H9 (cell line): ENCODE measurements around the gene CDH13. TPM values are rescaled to one million over a fixed set of nuclear protein-coding genes. Genes with fewer than 3 reads are reported as not detected.

ENCODE experiments used
- DNase-seq: peaks from one replicate; pipeline ENCODE4 v3.0.0-alpha.2; 2017
- H2AFZ ChIP-seq: one replicate; pipeline ENCODE4 v1.6.1; 2013; ENCODE audit warnings: mild to moderate bottlenecking, low read length, control low read depth, moderate library complexity
- H2AK5ac ChIP-seq: 2 replicates; pipeline ENCODE4 v1.6.1; 2013; ENCODE audit warnings: low read length, control low read depth, mixed read lengths; ENCODE audit not compliant: insufficient read length
- H2BK120ac ChIP-seq: one replicate; pipeline ENCODE4 v1.6.1; 2013; ENCODE audit warnings: low read depth, mild to moderate bottlenecking, low read length, control low read depth, inconsistent platforms; ENCODE audit not compliant: poor library complexity, severe bottlenecking
- H2BK12ac ChIP-seq: 2 replicates; pipeline ENCODE4 v1.6.1; 2013; ENCODE audit warnings: low read length, control low read depth, mixed read lengths, low read depth; ENCODE audit not compliant: insufficient read length
- H2BK15ac ChIP-seq: 2 replicates; pipeline ENCODE4 v1.6.1; 2013; ENCODE audit warnings: low read depth, low read length, control low read depth
- H2BK20ac ChIP-seq: one replicate; pipeline ENCODE4 v1.6.1; 2013; ENCODE audit warnings: low read depth, mild to moderate bottlenecking, low read length, control low read depth, inconsistent platforms; ENCODE audit not compliant: poor library complexity, severe bottlenecking
- H2BK5ac ChIP-seq: 2 replicates; pipeline ENCODE4 v1.6.1; 2013; ENCODE audit warnings: low read length, control low read depth, mixed read lengths; ENCODE audit not compliant: insufficient read length
- H3K14ac ChIP-seq: 2 replicates; pipeline ENCODE4 v1.6.1; 2013; ENCODE audit warnings: low read length, control low read depth; ENCODE audit not compliant: insufficient read depth
- H3K18ac ChIP-seq: 2 replicates; pipeline ENCODE4 v1.6.1; 2013; ENCODE audit warnings: low read depth, mild to moderate bottlenecking, mixed read lengths, low read length, control low read depth; ENCODE audit not compliant: insufficient read length
- H3K23ac ChIP-seq: 2 replicates; pipeline ENCODE4 v1.6.1; 2013; ENCODE audit warnings: low read length, control low read depth, mixed read lengths, low read depth; ENCODE audit not compliant: insufficient read length
- H3K23me2 ChIP-seq: 2 replicates; pipeline ENCODE4 v1.6.1; 2013; ENCODE audit warnings: low read depth, mild to moderate bottlenecking, mixed read lengths, low read length, control low read depth; ENCODE audit not compliant: insufficient read length, poor library complexity, severe bottlenecking
- H3K27ac ChIP-seq: 2 replicates; pipeline ENCODE4 v1.5.1; 2013; ENCODE audit warnings: low read length, control low read depth, mixed read lengths, low read depth; ENCODE audit not compliant: insufficient read length
- H3K27me3 ChIP-seq: 2 replicates; pipeline ENCODE4 v1.6.1; 2013; ENCODE audit warnings: low read length, control low read depth, inconsistent platforms; ENCODE audit not compliant: insufficient read depth
- H3K4ac ChIP-seq: 2 replicates; pipeline ENCODE4 v1.6.1; 2013; ENCODE audit warnings: low read depth, mild to moderate bottlenecking, control low read depth, inconsistent platforms, low read length, moderate library complexity
- H3K4me1 ChIP-seq: 2 replicates; pipeline ENCODE4 v1.6.1; 2013; ENCODE audit warnings: low read length, control low read depth, inconsistent platforms; ENCODE audit not compliant: insufficient read depth
- H3K4me2 ChIP-seq: 2 replicates; pipeline ENCODE4 v1.6.1; 2013; ENCODE audit warnings: low read length, control low read depth, mixed read lengths; ENCODE audit not compliant: insufficient read length, insufficient read depth
- H3K56ac ChIP-seq: 2 replicates; pipeline ENCODE4 v1.6.1; 2013; ENCODE audit warnings: low read depth, mild to moderate bottlenecking, mixed read lengths, low read length, control low read depth; ENCODE audit not compliant: insufficient read length
- H3K79me1 ChIP-seq: 2 replicates; pipeline ENCODE4 v1.6.1; 2013; ENCODE audit warnings: low read depth, mild to moderate bottlenecking, moderate library complexity, low read length, control low read depth, inconsistent platforms; ENCODE audit not compliant: insufficient read depth, poor library complexity, severe bottlenecking
- H3K79me2 ChIP-seq: 2 replicates; pipeline ENCODE4 v1.6.1; 2013; ENCODE audit warnings: low read length, control low read depth, inconsistent platforms; ENCODE audit not compliant: insufficient read depth
- H3K9ac ChIP-seq: 2 replicates; pipeline ENCODE4 v1.6.1; 2013; ENCODE audit warnings: low read length, control low read depth, mixed read lengths; ENCODE audit not compliant: insufficient read length; ENCODE audit errors: extremely low read depth
- H3K9me3 ChIP-seq: one replicate; pipeline ENCODE4 v1.6.1; 2013; ENCODE audit warnings: low read depth, low read length, inconsistent platforms; ENCODE audit not compliant: control insufficient read depth
- H3T11ph ChIP-seq: one replicate; pipeline ENCODE4 v1.6.1; 2013; ENCODE audit warnings: mild to moderate bottlenecking, low read length, control low read depth, inconsistent platforms
- H4K20me1 ChIP-seq: one replicate; pipeline ENCODE4 v1.6.1; 2013; ENCODE audit not compliant: control insufficient read depth, insufficient read length, insufficient read depth
- H4K5ac ChIP-seq: 2 replicates; pipeline ENCODE4 v1.6.1; 2013; ENCODE audit warnings: low read depth, mild to moderate bottlenecking, mixed read lengths, low read length, control low read depth; ENCODE audit not compliant: insufficient read length
- H4K8ac ChIP-seq: replicated peaks from 2 replicates; pipeline ENCODE4 v1.6.1; 2013; ENCODE audit warnings: low read length, control low read depth, mixed read lengths, low read depth; ENCODE audit not compliant: insufficient read length
- H4K91ac ChIP-seq: 2 replicates; pipeline ENCODE4 v1.6.1; 2013; ENCODE audit warnings: low read depth, mild to moderate bottlenecking, moderate library complexity, mixed read lengths, low read length, control low read depth; ENCODE audit not compliant: insufficient read length
- H3K27ac Mint-ChIP-seq, 3 experiments: 2 replicates in 2 of 3; 3 replicates in 1 of 3; pipeline ENCODE4 v1.8.0; 2020 to 2021; ENCODE audit warnings: mixed read lengths in 3 of 3, mild to moderate bottlenecking in 1 of 3, moderate library complexity in 1 of 3
- H3K27me3 Mint-ChIP-seq: 2 replicates; pipeline ENCODE4 v1.8.0; 2021; ENCODE audit warnings: low read depth, mild to moderate bottlenecking, moderate library complexity, mixed read lengths
- H3K36me3 Mint-ChIP-seq, 3 experiments: 2 replicates in 2 of 3; 3 replicates in 1 of 3; pipeline ENCODE4 v1.8.0; 2020 to 2021; ENCODE audit warnings: low read depth in 3 of 3, mixed read lengths in 3 of 3; ENCODE audit not compliant: insufficient read depth in 1 of 3
- H3K4me1 Mint-ChIP-seq, 2 experiments: 2 replicates each; pipeline ENCODE4 v1.8.0; 2020; ENCODE audit warnings: mixed read lengths in 2 of 2
- H3K4me3 Mint-ChIP-seq, 2 experiments: 2 replicates in 1 of 2; 3 replicates in 1 of 2; pipeline ENCODE4 v1.8.0; 2020 to 2021; ENCODE audit warnings: mild to moderate bottlenecking in 2 of 2, mixed read lengths in 2 of 2, moderate library complexity in 1 of 2
- H3K9me3 Mint-ChIP-seq, 2 experiments: 2 replicates in 1 of 2; 3 replicates in 1 of 2; pipeline ENCODE4 v1.8.0; 2020; ENCODE audit warnings: mild to moderate bottlenecking in 2 of 2, mixed read lengths in 2 of 2, moderate library complexity in 1 of 2
- WGBS: extraction: QIAGEN DNeasy Blood & Tissue Kit; methylation state at CpG from one replicate; pipeline ENCODE4 v1.1.7; 2013; ENCODE audit warnings: missing lambda C conversion rate, low lambda C conversion rate, mixed read lengths; ENCODE audit not compliant: insufficient read length; ENCODE audit errors: extremely low coverage; 5-methylcytosine and 5-hydroxymethylcytosine counted together
- total RNA-seq: library from RNA; stranded (reverse); gene quantifications from 2 replicates; pipeline ENCODE4 v1.2.1, GENCODE V29; 2021
- TF ChIP-seq, protein P1 (sequence below): fragments of 200-600 bp; sonication (generic); conservative IDR thresholded peaks from 3 replicates; pipeline ENCODE4 v1.8.0; 2021; ENCODE audit warnings: antibody characterized with exemption, mild to moderate bottlenecking

Gene CDH13
- total RNA-seq, 1 experiment from 2014 or later = 1.5 TPM

DNA sequence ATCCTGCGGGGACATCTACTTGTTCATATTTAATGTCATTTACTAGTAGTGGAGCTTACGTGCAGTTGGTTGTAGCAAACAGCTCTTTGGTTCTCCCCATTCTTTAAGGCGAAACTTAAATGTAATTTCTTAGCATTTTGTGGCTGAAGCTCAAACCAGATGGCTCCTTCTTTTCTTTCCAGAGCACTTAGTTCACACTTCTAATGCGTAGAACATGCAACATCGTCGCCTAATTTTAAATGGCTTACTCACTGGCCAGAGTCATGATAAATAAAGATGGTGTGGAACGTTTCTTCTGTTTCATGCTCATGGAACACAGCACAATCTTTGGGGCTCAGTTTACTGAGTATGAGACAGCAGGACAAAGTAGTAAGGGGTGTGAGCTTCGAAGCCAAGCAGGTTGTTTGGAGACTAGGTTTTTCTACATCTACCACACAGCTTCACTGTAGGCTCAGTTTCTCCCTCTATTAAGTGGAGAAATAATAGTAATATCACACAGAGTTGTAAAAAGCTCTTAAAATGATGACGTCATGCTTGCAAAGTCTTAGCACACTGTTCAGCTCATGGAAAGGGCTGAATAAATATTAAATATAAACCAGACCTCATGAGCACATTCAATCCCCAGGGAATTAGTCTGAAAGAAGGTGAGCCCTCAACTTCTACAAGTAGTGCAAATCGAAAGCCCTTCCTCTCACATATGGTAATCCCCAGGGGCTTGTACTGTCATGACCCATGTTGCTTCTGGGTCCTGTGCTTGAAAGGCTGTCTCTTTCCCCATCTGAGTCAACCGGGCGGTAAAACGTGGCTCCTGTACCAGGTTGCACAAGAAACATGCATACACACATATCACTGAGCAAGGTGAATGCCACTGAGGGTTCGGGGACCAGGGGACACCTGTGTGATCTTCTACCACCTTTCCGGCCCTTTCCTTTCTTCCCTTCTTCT, 384.3 kb downstream of the CDH13 start:
- no peak overlapping the region for H2BK120ac ChIP-seq
- H3K4me1 ChIP-seq = no peaks in the 10 kb centered on the region; the same call in 1 of the 2 replicates
- no peak overlapping the region for H3T11ph ChIP-seq
- H3K9me3 ChIP-seq = no peaks in the 10 kb centered on the region
- H3K14ac ChIP-seq = no peak overlapping the region
- H4K8ac ChIP-seq = no peak overlapping the region
- no peaks in the 10 kb centered on the region for H3K23me2 ChIP-seq
- H2BK15ac ChIP-seq = no peak overlapping the region
- H3K4me3 Mint-ChIP-seq = no peak overlapping the region
- H4K20me1 ChIP-seq = no peaks in the 10 kb centered on the region
- H3K4ac ChIP-seq = no peak overlapping the region
- no peaks in the 10 kb centered on the region for H3K27me3 ChIP-seq
- H2AFZ ChIP-seq = no peak overlapping the region
- no peak overlapping the region for H3K27ac Mint-ChIP-seq
- no peak overlapping the region for H3K4me2 ChIP-seq
- H3K18ac ChIP-seq = no peak overlapping the region
- H2AK5ac ChIP-seq = no peak overlapping the region
- H3K27ac ChIP-seq = no peak overlapping the region
- no peak overlapping the region for H3K56ac ChIP-seq
- H3K27me3 Mint-ChIP-seq = no peaks in the 10 kb centered on the region
- no peak overlapping the region for H4K5ac ChIP-seq
- no peak overlapping the region for H3K9ac ChIP-seq
- no peaks in the 10 kb centered on the region for H3K4me1 Mint-ChIP-seq
- WGBS = no CpG with 5 or more reads among the region's 15 CpGs
- no peak overlapping the region for H2BK12ac ChIP-seq
- TF ChIP-seq, protein P1, sequence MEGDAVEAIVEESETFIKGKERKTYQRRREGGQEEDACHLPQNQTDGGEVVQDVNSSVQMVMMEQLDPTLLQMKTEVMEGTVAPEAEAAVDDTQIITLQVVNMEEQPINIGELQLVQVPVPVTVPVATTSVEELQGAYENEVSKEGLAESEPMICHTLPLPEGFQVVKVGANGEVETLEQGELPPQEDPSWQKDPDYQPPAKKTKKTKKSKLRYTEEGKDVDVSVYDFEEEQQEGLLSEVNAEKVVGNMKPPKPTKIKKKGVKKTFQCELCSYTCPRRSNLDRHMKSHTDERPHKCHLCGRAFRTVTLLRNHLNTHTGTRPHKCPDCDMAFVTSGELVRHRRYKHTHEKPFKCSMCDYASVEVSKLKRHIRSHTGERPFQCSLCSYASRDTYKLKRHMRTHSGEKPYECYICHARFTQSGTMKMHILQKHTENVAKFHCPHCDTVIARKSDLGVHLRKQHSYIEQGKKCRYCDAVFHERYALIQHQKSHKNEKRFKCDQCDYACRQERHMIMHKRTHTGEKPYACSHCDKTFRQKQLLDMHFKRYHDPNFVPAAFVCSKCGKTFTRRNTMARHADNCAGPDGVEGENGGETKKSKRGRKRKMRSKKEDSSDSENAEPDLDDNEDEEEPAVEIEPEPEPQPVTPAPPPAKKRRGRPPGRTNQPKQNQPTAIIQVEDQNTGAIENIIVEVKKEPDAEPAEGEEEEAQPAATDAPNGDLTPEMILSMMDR = no peak
- H2BK5ac ChIP-seq = no peak overlapping the region
- H3K23ac ChIP-seq = no peak overlapping the region
- H3K9me3 Mint-ChIP-seq = no peaks in the 10 kb centered on the region; a peak in 1 of 5 replicates
- no peak overlapping the region for H4K91ac ChIP-seq
- no peak for DNase-seq
- H3K36me3 Mint-ChIP-seq = no peaks in the 10 kb centered on the region
- H3K79me1 ChIP-seq = no peaks in the 10 kb centered on the region
- no peaks in the 10 kb centered on the region for H3K79me2 ChIP-seq
- H2BK20ac ChIP-seq = no peak overlapping the region
